HFF-Myc (cell line): ENCODE results near the gene TMEM255B.

Experiments
- DNase-seq: peaks from one replicate; pipeline ENCODE4 v3.0.0-alpha.2; 2011; ENCODE audit warnings: low read depth; ENCODE audit errors: extremely low read depth
- H3K4me3 ChIP-seq: replicated peaks from 2 replicates; pipeline ENCODE4 v1.5.1; 2011; ENCODE audit warnings: low read depth, mild to moderate bottlenecking, control low read depth, low read length
- CTCF ChIP-seq: IDR thresholded peaks from 2 replicates; pipeline ENCODE4 v1.5.1; 2012; ENCODE audit warnings: mild to moderate bottlenecking, low read depth, low read length, control low read depth; ENCODE audit errors: missing control alignments

TMEM255B gene

GRCh38 chr13:113836768-113837559, 77.9 kb downstream of the TMEM255B start:
- TF ChIP-seq CTCF, result no peak
- H3K4me3 ChIP-seq, result peak overlapping the region; percentile 49
- DNase-seq, result peak; percentile 79

- DNase-seq, result peak; percentile 94
- H3K4me3 ChIP-seq, result peak overlapping the region; percentile 49
- TF ChIP-seq CTCF, result no peak
Measured at GRCh38 chr13:113837560-113838355, 78.7 kb downstream of the TMEM255B start.

DNA sequence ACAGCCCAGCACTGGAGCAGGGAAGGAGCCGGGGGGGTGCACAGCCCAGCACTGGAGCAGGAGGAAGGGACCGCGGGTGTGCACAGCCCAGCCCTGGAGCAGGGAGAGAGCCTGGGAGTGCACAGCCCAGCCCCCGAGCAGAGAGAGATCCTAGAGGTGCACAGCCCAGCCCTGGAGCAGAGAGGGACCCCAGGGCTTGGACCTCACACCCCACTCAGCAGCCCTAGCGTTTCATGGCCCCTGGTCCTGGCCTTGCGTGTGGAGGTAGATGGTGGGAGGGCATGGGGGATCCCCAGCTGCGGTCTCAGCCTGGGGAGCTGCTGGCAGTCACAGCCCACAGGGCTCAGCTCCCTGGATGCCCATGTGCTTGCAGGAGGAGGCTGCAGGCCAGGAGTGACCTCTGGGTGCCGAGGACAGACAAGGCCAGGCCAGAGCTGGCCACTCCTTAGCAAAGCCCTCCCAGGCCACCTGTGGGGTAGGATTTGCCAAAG, 79.7 kb downstream of the TMEM255B start:
- DNase-seq, result no peak
- H3K4me3 ChIP-seq, result peak overlapping the region; percentile 49
- TF ChIP-seq CTCF, result no peak

- no peak for DNase-seq
- no peak for TF ChIP-seq CTCF
- peak overlapping the region; percentile 49 for H3K4me3 ChIP-seq
Measured at GRCh38 chr13:113839536-113840204, 80.6 kb downstream of the TMEM255B start.

GRCh38 chr13:113840541-113841352, 81.7 kb downstream of the TMEM255B start:
- no peak for DNase-seq
- TF ChIP-seq CTCF, result no peak
- no peak overlapping the region for H3K4me3 ChIP-seq

GRCh38 chr13:113841353-113841650, 82.3 kb downstream of the TMEM255B start:
- H3K4me3 ChIP-seq, result no peak overlapping the region
- DNase-seq, result no peak
- no peak for TF ChIP-seq CTCF
